Measurements from ENCODE around the gene BAIAP3.

Gene BAIAP3

GRCh38 chr16:1331712-1332617 is 1.5 kb upstream of the BAIAP3 start:
- H3K9ac ChIP-seq (ENCODE audit: low read length) = peak overlapping the region; percentile 53
- H3K4me3 ChIP-seq (ENCODE audit: low read length) = peak overlapping the region; percentile 14
- peaks cover 24% of the 10 kb centered on the region for H3K4me1 ChIP-seq (ENCODE audit: control insufficient read depth, insufficient read depth, low read length)
- no peaks in the 10 kb centered on the region for H3K9me3 ChIP-seq (ENCODE audit: control insufficient read depth, low read length)
- peaks cover 52% of the 10 kb centered on the region for H3K27me3 ChIP-seq (ENCODE audit: control insufficient read depth, insufficient read depth, low read length)
- H3K36me3 ChIP-seq (ENCODE audit: control insufficient read depth, insufficient read depth, low read length) = no peaks in the 10 kb centered on the region

GRCh38 chr16:1332618-1333148 is 762 bp upstream of the BAIAP3 start:
- Histone ChIP-seq H3K9me3 (ENCODE audit: control insufficient read depth, low read length) (no peaks in the 10 kb centered on the region), H3K4me3 (ENCODE audit: low read length) (no peak overlapping the region), H3K9ac (ENCODE audit: low read length) (no peak overlapping the region), H3K4me1 (ENCODE audit: control insufficient read depth, insufficient read depth, low read length) (peaks cover 25% of the 10 kb centered on the region), H3K27me3 (ENCODE audit: control insufficient read depth, insufficient read depth, low read length) (peaks cover 52% of the 10 kb centered on the region), H3K36me3 (ENCODE audit: control insufficient read depth, insufficient read depth, low read length) (no peaks in the 10 kb centered on the region)

- H3K9ac ChIP-seq (ENCODE audit: low read length) = no peak overlapping the region
- H3K27me3 ChIP-seq (ENCODE audit: control insufficient read depth, insufficient read depth, low read length) = peaks cover 52% of the 10 kb centered on the region
- H3K36me3 ChIP-seq (ENCODE audit: control insufficient read depth, insufficient read depth, low read length) = no peaks in the 10 kb centered on the region
- peaks cover 28% of the 10 kb centered on the region for H3K4me1 ChIP-seq (ENCODE audit: control insufficient read depth, insufficient read depth, low read length)
- H3K9me3 ChIP-seq (ENCODE audit: control insufficient read depth, low read length) = no peaks in the 10 kb centered on the region
- H3K4me3 ChIP-seq (ENCODE audit: low read length) = no peak overlapping the region
Measured at GRCh38 chr16:1333854-1334700, 632 bp downstream of the BAIAP3 start.

- H3K27me3 ChIP-seq (ENCODE audit: control insufficient read depth, insufficient read depth, low read length) = peaks cover 52% of the 10 kb centered on the region
- H3K36me3 ChIP-seq (ENCODE audit: control insufficient read depth, insufficient read depth, low read length) = no peaks in the 10 kb centered on the region
- peaks cover 28% of the 10 kb centered on the region for H3K4me1 ChIP-seq (ENCODE audit: control insufficient read depth, insufficient read depth, low read length)
- H3K9me3 ChIP-seq (ENCODE audit: control insufficient read depth, low read length) = no peaks in the 10 kb centered on the region
- H3K4me3 ChIP-seq (ENCODE audit: low read length) = no peak overlapping the region
- no peak overlapping the region for H3K9ac ChIP-seq (ENCODE audit: low read length)
Measured at GRCh38 chr16:1334739-1335138, 1.3 kb downstream of the BAIAP3 start.

- Histone ChIP-seq H3K9me3 (ENCODE audit: control insufficient read depth, low read length) (no peaks in the 10 kb centered on the region), H3K27me3 (ENCODE audit: control insufficient read depth, insufficient read depth, low read length) (peaks cover 52% of the 10 kb centered on the region), H3K4me1 (ENCODE audit: control insufficient read depth, insufficient read depth, low read length) (peaks cover 28% of the 10 kb centered on the region), H3K4me3 (ENCODE audit: low read length) (no peak overlapping the region), H3K36me3 (ENCODE audit: control insufficient read depth, insufficient read depth, low read length) (no peaks in the 10 kb centered on the region), H3K9ac (ENCODE audit: low read length) (no peak overlapping the region)
Measured at GRCh38 chr16:1335211-1335971, 1.9 kb downstream of the BAIAP3 start.

GRCh38 chr16:1335996-1336395 is 2.6 kb downstream of the BAIAP3 start:
- Histone ChIP-seq H3K36me3 (ENCODE audit: control insufficient read depth, insufficient read depth, low read length) (no peaks in the 10 kb centered on the region), H3K9me3 (ENCODE audit: control insufficient read depth, low read length) (no peaks in the 10 kb centered on the region), H3K27me3 (ENCODE audit: control insufficient read depth, insufficient read depth, low read length) (peaks cover 52% of the 10 kb centered on the region), H3K4me1 (ENCODE audit: control insufficient read depth, insufficient read depth, low read length) (peaks cover 27% of the 10 kb centered on the region), H3K9ac (ENCODE audit: low read length) (no peak overlapping the region), H3K4me3 (ENCODE audit: low read length) (no peak overlapping the region)

GRCh38 chr16:1336619-1337018 is 3.2 kb downstream of the BAIAP3 start:
- no peaks in the 10 kb centered on the region for H3K36me3 ChIP-seq (ENCODE audit: control insufficient read depth, insufficient read depth, low read length)
- H3K9me3 ChIP-seq (ENCODE audit: control insufficient read depth, low read length) = no peaks in the 10 kb centered on the region
- no peak overlapping the region for H3K4me3 ChIP-seq (ENCODE audit: low read length)
- H3K27me3 ChIP-seq (ENCODE audit: control insufficient read depth, insufficient read depth, low read length) = peaks cover 46% of the 10 kb centered on the region
- H3K9ac ChIP-seq (ENCODE audit: low read length) = no peak overlapping the region
- peaks cover 21% of the 10 kb centered on the region for H3K4me1 ChIP-seq (ENCODE audit: control insufficient read depth, insufficient read depth, low read length)

DNA sequence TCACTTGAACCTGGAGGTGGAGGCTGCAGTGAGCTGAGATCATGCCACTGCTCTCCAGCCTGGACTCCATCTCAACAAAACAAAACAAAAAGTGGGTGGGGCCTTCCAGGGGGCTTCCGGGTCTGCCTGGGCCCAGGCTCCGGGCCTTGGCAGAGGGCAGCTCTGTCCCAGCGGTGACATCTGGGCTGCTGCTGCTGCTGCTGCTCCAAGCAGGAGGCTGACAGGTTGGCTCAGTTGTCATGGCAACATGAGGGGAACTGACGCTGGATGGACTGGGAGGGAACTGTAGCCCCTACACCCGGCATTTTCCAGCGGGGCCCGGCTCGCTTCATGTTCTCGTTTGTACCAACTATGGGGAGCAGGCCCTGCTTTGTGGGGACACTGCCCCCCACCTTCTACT is 4.0 kb downstream of the BAIAP3 start:
- Histone ChIP-seq H3K4me3 (ENCODE audit: low read length) (no peak overlapping the region), H3K9me3 (ENCODE audit: control insufficient read depth, low read length) (no peaks in the 10 kb centered on the region), H3K4me1 (ENCODE audit: control insufficient read depth, insufficient read depth, low read length) (peaks cover 17% of the 10 kb centered on the region), H3K9ac (ENCODE audit: low read length) (no peak overlapping the region), H3K36me3 (ENCODE audit: control insufficient read depth, insufficient read depth, low read length) (no peaks in the 10 kb centered on the region), H3K27me3 (ENCODE audit: control insufficient read depth, insufficient read depth, low read length) (peaks cover 37% of the 10 kb centered on the region)

DNA sequence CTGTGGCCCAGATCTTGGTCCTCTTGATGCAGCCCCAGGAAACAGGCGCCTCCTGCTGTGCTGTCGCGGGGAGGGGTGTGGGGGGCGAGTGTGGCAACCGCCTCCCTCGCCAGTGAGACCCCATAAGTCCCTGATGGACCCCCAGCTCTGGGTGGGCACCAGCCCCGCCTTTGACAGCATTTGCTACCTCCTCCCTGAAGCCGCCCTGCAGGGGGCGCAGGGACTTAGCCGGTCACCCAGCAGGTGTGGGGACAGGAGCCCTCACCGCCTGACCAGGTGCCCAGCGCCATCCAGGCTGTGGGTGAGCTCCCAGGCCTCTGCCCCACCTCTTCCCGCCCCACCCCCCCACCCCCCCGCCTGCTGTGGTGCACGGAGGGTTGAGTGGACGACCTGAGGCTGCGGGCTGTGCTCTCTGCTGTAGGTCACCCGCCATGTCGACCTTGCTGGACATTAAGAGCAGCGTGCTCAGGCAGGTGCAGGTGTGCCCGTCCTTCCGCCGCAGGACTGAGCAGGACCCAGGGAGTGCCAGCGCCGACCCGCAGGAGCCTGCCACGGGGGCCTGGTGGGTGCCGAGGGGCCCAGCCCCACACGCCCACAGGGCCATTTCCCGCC is 4.8 kb downstream of the BAIAP3 start:
- Histone ChIP-seq H3K27me3 (ENCODE audit: control insufficient read depth, insufficient read depth, low read length) (peaks cover 30% of the 10 kb centered on the region), H3K4me1 (ENCODE audit: control insufficient read depth, insufficient read depth, low read length) (peaks cover 14% of the 10 kb centered on the region), H3K9me3 (ENCODE audit: control insufficient read depth, low read length) (no peaks in the 10 kb centered on the region), H3K9ac (ENCODE audit: low read length) (no peak overlapping the region), H3K4me3 (ENCODE audit: low read length) (no peak overlapping the region), H3K36me3 (ENCODE audit: control insufficient read depth, insufficient read depth, low read length) (no peaks in the 10 kb centered on the region)

GRCh38 chr16:1338855-1339675 is 5.6 kb downstream of the BAIAP3 start:
- no peak overlapping the region for H3K4me3 ChIP-seq (ENCODE audit: low read length)
- H3K9ac ChIP-seq (ENCODE audit: low read length) = no peak overlapping the region
- no peaks in the 10 kb centered on the region for H3K9me3 ChIP-seq (ENCODE audit: control insufficient read depth, low read length)
- H3K27me3 ChIP-seq (ENCODE audit: control insufficient read depth, insufficient read depth, low read length) = peaks cover 22% of the 10 kb centered on the region
- H3K4me1 ChIP-seq (ENCODE audit: control insufficient read depth, insufficient read depth, low read length) = peaks cover 19% of the 10 kb centered on the region
- no peaks in the 10 kb centered on the region for H3K36me3 ChIP-seq (ENCODE audit: control insufficient read depth, insufficient read depth, low read length)
